HEK293T (cell line): ENCODE results near the gene MOB3C.

ENCODE experiments used
- ARNT ChIP-seq: fragments of 450-650 bp; IDR thresholded peaks from 2 replicates; pipeline ENCODE4 v1.6.1; 2017; ENCODE audit warnings: mild to moderate bottlenecking
- BHLHE40 ChIP-seq: fragments of 450-650 bp; IDR thresholded peaks from 2 replicates; pipeline ENCODE4 v1.6.1; 2016; ENCODE audit warnings: mild to moderate bottlenecking, moderate library complexity, borderline replicate concordance
- ELF4 ChIP-seq: fragments of 450-650 bp; IDR thresholded peaks from 2 replicates; pipeline ENCODE4 v1.6.1; 2017; ENCODE audit warnings: antibody characterized with exemption
- FOXA1 ChIP-seq: fragments of 450-650 bp; IDR thresholded peaks from 2 replicates; pipeline ENCODE4 v1.6.1; 2016; ENCODE audit warnings: mild to moderate bottlenecking
- FOXK2 ChIP-seq: fragments of 450-650 bp; IDR thresholded peaks from 2 replicates; pipeline ENCODE4 v1.6.1; 2016; ENCODE audit warnings: mild to moderate bottlenecking
- FOXM1 ChIP-seq: fragments of 450-650 bp; IDR thresholded peaks from 2 replicates; pipeline ENCODE4 v1.6.1; 2017; ENCODE audit warnings: mild to moderate bottlenecking, borderline replicate concordance
- HDGF ChIP-seq: fragments of 450-650 bp; IDR thresholded peaks from 2 replicates; pipeline ENCODE4 v1.6.1; 2017; ENCODE audit warnings: antibody characterized with exemption, borderline replicate concordance
- L3MBTL2 ChIP-seq: fragments of 450-650 bp; conservative IDR thresholded peaks from 2 replicates; pipeline ENCODE4 v1.6.1; 2016; ENCODE audit warnings: mild to moderate bottlenecking
- PKNOX1 ChIP-seq: fragments of 450-650 bp; IDR thresholded peaks from 2 replicates; pipeline ENCODE4 v1.6.1; 2016
- SP1 ChIP-seq: fragments of 450-650 bp; IDR thresholded peaks from 2 replicates; pipeline ENCODE4 v1.6.1; 2017
- SUZ12 ChIP-seq: fragments of 450-650 bp; IDR thresholded peaks from 2 replicates; pipeline ENCODE4 v1.6.1; 2016; ENCODE audit warnings: mild to moderate bottlenecking
- TARDBP ChIP-seq: fragments of 450-650 bp; IDR thresholded peaks from 2 replicates; pipeline ENCODE4 v1.6.1; 2016
- ZNF384 ChIP-seq: fragments of 450-650 bp; IDR thresholded peaks from 2 replicates; pipeline ENCODE4 v1.6.1; 2016

- TF ChIP-seq HDGF (no peak), ELF4 (no peak), SUZ12 (no peak), FOXK2 (no peak), BHLHE40 (no peak), FOXA1 (no peak), TARDBP (no peak), ZNF384 (no peak), ARNT (no peak), FOXM1 (no peak), SP1 (no peak), PKNOX1 (no peak), L3MBTL2 (no peak)
Measured at GRCh38 chr1:46637444-46638083, 21.0 kb upstream of the MOB3C start.
